ENCODE data around the gene RADX. TPM values are rescaled to one million over a fixed set of nuclear protein-coding genes. Genes with fewer than 3 reads are reported as not detected.

The RADX gene
- total RNA-seq, 2 donors from 2014 or later = 0.50 to 0.96 TPM

- no peak for DNase-seq
- Histone ChIP-seq H3K4me1 (no peaks in the 10 kb centered on the region), H3K36me3 (no peaks in the 10 kb centered on the region), H3K4me3 (peak overlapping the region; percentile 41), H3K9me3 (no peaks in the 10 kb centered on the region), H3K9ac (ENCODE audit: low read depth in 2 of 2, low read length in 2 of 2) (no peak overlapping the region), H3K27me3 (no peaks in the 10 kb centered on the region), H3K27ac (no peak overlapping the region)
- intact Hi-C loops (cut with DNase I) = no loop called here
- TF ChIP-seq, protein P1, sequence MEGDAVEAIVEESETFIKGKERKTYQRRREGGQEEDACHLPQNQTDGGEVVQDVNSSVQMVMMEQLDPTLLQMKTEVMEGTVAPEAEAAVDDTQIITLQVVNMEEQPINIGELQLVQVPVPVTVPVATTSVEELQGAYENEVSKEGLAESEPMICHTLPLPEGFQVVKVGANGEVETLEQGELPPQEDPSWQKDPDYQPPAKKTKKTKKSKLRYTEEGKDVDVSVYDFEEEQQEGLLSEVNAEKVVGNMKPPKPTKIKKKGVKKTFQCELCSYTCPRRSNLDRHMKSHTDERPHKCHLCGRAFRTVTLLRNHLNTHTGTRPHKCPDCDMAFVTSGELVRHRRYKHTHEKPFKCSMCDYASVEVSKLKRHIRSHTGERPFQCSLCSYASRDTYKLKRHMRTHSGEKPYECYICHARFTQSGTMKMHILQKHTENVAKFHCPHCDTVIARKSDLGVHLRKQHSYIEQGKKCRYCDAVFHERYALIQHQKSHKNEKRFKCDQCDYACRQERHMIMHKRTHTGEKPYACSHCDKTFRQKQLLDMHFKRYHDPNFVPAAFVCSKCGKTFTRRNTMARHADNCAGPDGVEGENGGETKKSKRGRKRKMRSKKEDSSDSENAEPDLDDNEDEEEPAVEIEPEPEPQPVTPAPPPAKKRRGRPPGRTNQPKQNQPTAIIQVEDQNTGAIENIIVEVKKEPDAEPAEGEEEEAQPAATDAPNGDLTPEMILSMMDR (IDR thresholded peaks at IDR 0.05) = no peak
Observed at GRCh38 chrX:106611317-106611678, 480 bp upstream of the RADX start.

DNA sequence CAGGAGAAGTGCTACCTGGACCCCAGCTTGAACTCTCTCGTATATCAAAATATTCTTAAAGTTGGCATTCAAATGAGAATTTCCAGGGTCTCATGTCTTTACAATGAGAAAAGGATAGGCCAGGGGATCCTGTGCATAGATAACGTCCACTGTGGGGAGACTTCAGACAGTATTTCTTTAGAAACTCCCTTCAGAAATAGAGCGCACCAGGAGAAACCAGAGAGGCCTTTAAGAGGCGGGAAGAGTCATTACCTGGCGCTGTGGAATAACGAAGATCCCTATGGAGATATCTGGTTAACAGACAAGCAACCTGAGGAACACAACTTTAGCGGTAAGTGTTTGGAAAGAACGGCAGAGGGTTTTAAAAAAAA is 600 bp downstream of the RADX start:
- peak overlapping the region; percentile 41 for H3K4me3 ChIP-seq
- TF ChIP-seq, protein P1 (IDR thresholded peaks at IDR 0.05) = no peak
- no peaks in the 10 kb centered on the region for H3K27me3 ChIP-seq
- H3K9me3 ChIP-seq = no peaks in the 10 kb centered on the region
- H3K27ac ChIP-seq = no peak overlapping the region
- no peaks in the 10 kb centered on the region for H3K4me1 ChIP-seq
- no peaks in the 10 kb centered on the region for H3K36me3 ChIP-seq
- intact Hi-C loops (cut with DNase I) = no loop called here
- DNase-seq = no peak
- H3K9ac ChIP-seq (ENCODE audit: low read depth in 2 of 2, low read length in 2 of 2) = no peak overlapping the region

GRCh38 chrX:106613277-106613676 is 1.5 kb downstream of the RADX start:
- Histone ChIP-seq H3K9me3 (no peaks in the 10 kb centered on the region), H3K4me3 (no peak overlapping the region), H3K27me3 (no peaks in the 10 kb centered on the region), H3K36me3 (no peaks in the 10 kb centered on the region), H3K9ac (ENCODE audit: low read depth in 2 of 2, low read length in 2 of 2) (no peak overlapping the region), H3K27ac (no peak overlapping the region), H3K4me1 (no peaks in the 10 kb centered on the region)
- intact Hi-C loops (cut with DNase I) = no loop called here
- no peak for DNase-seq
- TF ChIP-seq, protein P1 (IDR thresholded peaks at IDR 0.05) = no peak

GRCh38 chrX:106615041-106615440 is 3.3 kb downstream of the RADX start:
- Histone ChIP-seq H3K9me3 (no peaks in the 10 kb centered on the region), H3K9ac (ENCODE audit: low read depth in 2 of 2, low read length in 2 of 2) (no peak overlapping the region), H3K27ac (no peak overlapping the region), H3K36me3 (no peaks in the 10 kb centered on the region), H3K27me3 (no peaks in the 10 kb centered on the region), H3K4me3 (no peak overlapping the region), H3K4me1 (no peaks in the 10 kb centered on the region)
- intact Hi-C loops (cut with DNase I) = no loop called here
- no peak for DNase-seq
- TF ChIP-seq, protein P1 (IDR thresholded peaks at IDR 0.05) = no peak

DNA sequence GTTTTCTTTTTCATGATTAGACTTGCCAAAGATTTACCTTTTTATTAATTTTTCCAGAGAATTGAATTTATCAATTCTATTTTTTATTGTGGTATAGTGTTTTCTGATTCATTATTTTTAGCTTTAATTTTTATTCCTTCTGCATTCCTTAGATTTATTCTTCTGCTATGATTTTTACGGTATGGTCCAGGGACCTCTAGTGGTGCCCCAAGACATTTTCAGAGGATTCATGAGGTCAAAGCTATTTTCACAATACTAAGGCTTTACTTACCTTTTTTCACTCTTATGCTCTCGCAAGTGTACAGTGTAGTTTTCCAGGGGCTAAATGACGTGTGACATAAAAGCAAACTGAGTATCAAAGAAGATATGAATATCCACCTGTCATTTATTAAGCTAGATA is 8.0 kb downstream of the RADX start:
- intact Hi-C loops (cut with DNase I) = no loop called here
- TF ChIP-seq, protein P1 (IDR thresholded peaks at IDR 0.05) = no peak
- H3K9me3 ChIP-seq = no peaks in the 10 kb centered on the region
- no peaks in the 10 kb centered on the region for H3K27me3 ChIP-seq
- H3K36me3 ChIP-seq = no peaks in the 10 kb centered on the region
- H3K27ac ChIP-seq = no peak overlapping the region
- H3K9ac ChIP-seq (ENCODE audit: low read depth in 2 of 2, low read length in 2 of 2) = no peak overlapping the region
- H3K4me1 ChIP-seq = no peaks in the 10 kb centered on the region
- no peak for DNase-seq
- H3K4me3 ChIP-seq = no peak overlapping the region

GRCh38 chrX:106621836-106622235 is 10.1 kb downstream of the RADX start:
- intact Hi-C loops (cut with DNase I) = no loop called here
- H3K27ac ChIP-seq = no peak overlapping the region
- no peak for DNase-seq

More at GRCh38 chrX:106621836-106622235, 10.1 kb downstream of the RADX start:
- Histone ChIP-seq H3K9me3 (no peaks in the 10 kb centered on the region), H3K4me1 (no peaks in the 10 kb centered on the region), H3K36me3 (no peaks in the 10 kb centered on the region), H3K9ac (ENCODE audit: low read depth in 2 of 2, low read length in 2 of 2) (no peak overlapping the region), H3K4me3 (no peak overlapping the region), H3K27me3 (no peaks in the 10 kb centered on the region)
- TF ChIP-seq, protein P1 (IDR thresholded peaks at IDR 0.05) = no peak

All from colonic mucosa (tissue), 4 donors.